Endothelial cell of hepatic sinusoid (primary cell): ENCODE measurements around the gene PRKAG2.

Source experiments
- in situ Hi-C: cut with HindIII; loops from 2 replicates; pipeline ENCODE4 v1.10.0; 2017; ENCODE audit warnings: low sequenced_read_pairs

The PRKAG2 gene

DNA sequence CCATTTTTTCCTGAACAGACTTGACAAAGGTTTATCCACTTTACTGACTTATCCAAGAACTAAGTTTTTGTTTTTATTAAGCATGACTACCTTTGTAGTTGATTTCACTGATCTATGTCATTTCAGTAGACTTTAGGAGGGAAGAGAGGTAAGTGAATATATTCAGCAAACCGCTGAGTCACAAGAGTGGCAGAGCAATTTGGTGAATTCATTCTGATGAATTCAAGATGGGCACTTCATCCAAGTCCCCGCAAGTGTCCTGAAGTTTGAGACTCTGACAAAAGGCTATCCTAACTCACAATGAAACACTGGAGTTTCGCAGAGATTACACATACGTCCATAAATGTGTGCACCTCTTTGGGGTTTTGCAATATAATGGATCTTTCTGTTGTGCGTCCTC lies 255.0 kb downstream of the PRKAG2 start:
- in situ Hi-C loops: loop anchor here (5.0 kb wide), 2 partner anchors 75 to 105 kb away; partner anchors contain the start of gene RHEB

DNA sequence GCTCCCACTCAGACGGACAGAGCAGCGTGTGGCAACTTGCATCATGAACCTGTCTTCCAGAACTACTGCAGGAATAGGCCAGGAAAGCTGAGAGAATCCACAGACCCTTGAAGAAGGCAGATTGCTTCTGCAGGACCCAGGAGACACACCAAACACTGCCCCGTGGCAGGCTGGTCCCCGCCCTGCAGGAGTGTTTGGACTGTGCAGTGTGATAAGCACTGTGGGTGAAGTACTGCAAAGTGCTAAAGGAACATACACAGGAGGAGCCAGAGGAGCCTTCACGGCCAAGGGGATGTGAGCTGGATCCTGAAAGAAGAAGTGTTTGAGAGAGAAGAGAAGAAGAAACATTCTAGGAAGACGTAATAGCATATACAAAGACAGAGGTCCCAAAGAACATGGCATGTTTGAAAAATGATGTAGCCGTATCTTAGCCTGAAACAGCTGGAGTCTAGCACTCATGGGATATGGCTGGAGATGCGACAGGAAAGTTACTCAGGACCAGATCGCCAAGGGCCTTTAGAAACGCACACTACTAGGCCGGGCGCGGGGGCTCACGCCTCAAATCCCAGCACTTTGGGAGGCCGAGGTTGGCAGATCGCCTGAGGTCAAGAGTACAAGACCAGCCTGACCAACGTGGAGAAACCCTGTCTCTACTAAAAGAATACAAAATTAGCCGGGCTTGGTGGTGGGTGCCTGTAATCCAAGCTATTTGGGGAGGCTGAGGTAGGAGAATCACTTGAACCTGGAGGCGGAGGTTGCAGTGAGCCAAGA lies 260.3 kb downstream of the PRKAG2 start:
- in situ Hi-C loops: no loop called here

DNA sequence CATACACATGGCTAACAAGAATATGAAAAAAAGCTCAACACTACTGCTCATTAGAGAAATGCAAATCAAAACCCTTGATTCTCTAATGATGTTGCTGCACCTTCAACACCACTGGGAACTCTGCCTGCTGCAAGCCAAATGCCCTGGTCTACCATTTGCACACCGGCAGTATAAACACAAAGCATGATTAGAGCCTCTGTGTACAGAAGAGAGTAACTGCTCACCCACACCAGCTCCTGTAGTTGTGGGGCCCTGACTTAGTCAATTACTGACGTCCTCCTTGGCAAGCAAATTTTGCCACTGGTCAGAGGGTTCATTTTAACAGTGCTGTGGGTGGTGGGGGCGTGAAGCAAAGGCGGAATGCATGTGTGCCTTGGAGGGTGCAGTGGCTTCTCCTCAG lies 261.1 kb downstream of the PRKAG2 start:
- in situ Hi-C loops: no loop called here

DNA sequence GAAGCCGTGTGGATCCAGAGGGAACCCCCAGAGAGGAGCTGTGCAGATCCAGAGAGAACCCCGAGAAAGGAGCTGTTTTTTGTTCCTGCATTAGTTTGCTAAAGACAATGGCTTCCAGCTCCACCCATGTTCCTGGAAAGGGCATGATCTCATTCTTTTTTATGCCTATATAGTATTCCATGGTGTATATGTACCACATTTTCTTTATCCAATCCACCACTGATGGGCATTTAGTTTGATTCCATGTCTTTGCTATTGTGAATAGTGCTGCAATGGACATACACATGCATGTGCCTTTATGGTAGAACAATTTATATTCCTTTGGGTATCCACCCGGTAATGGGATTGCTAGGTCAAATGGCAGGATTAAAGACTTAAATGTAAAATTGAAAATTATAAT lies 261.9 kb downstream of the PRKAG2 start:
- in situ Hi-C loops: no loop called here

DNA sequence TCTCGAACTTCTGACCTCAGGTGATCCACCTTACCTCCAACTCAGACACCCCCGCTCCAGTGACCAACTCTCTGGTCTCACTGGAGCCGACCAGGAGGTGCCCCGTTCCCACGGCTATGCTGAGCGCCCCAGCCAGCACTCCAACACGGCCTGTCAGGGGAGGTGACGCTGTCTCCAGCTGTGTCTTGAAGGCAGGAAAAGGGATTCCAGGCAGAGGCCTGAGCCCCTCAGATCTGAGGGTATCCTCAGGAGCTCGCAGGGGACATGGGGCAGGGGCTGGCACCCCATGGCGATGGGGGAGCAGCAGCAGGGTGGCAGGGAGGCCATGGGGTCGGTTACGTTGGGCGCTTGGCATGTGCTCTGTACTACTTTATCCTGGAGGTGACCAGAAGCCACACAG lies 262.9 kb downstream of the PRKAG2 start:
- in situ Hi-C loops: no loop called here

DNA sequence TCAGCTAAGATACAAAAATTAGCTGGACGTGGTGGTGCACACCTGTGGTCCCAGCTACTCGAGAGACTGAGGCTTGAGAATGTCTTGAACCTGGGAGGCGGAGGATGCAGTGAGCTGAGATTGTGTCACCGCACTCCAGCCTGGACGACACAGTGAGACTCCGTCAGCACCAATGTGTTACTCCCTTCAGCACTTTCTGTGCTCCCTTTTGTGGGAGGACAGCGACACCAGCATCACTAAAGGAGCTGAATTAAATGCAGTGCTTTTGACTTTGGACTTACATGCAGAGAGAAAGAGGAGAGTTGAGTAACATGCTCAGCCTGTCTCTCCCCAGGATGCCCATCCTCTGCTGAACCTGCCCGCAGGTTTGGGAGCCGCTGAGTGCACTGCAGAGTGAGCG lies 265.0 kb downstream of the PRKAG2 start:
- in situ Hi-C loops: no loop called here

DNA sequence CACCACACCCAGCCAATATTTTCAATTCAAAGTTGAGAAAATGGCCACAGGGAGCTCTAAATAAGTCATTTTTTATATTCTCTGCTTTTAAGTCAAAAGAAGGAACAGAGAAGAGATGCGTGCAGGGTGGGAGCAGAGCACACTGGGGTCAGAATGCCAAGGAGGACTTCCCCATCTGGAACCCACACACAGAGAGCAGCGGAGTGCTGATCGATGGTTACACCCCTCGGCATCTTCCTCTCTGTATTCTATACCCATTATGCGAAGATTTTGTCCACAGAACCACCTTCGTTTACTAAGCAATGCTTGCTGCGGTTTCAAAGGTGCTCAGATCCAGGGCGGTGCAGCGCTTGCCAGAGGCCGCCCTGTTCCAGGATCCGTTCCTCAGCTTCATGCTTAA lies 265.9 kb downstream of the PRKAG2 start:
- in situ Hi-C loops: no loop called here

DNA sequence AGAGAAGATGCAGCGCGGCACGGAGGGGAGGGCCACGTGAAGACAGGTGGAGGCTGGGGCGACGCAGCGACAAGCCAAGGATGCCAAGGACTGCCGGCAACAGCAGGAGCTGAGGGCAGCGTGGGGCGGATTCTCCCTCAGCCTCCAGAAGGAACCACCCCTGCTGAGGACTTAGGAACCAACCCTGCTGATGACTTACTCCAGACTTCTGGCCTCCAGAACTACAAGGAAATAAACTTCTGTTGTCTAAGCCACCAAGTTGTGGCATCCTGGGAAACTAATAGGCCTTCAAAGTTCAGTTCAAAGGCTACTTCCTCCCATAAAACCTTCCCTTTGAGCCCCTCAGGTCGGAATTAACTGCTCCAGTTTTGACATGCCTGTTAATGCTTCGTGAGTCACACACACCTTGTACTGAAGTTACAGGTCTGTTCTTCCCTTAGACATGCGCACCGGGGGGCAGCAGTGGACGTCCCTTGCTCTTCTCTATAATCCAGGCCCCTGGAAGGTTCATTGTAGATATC lies 268.8 kb downstream of the PRKAG2 start:
- in situ Hi-C loops: loop anchor here (5.0 kb wide), 1 partner anchor 74 kb away; no protein-coding TSS in a partner anchor

DNA sequence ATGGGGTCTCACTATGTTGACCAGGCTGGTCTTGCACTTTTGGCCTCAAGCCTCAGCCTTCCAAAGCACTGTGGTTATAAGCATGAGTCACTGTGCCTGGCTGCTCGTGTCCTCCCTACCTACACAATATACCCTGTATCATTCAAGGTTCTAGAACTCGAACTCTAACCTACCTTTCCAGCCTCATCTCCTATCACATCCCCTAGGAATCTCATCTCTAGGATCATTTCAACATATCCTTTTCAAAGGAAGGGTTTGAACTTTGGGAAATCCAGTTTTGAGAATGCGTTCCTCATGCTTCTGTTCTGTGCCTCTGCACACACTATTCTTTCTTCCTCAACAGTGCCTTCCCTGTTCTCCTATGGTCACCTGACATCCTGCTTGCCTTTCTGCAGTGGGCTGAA lies 269.4 kb downstream of the PRKAG2 start:
- in situ Hi-C loops: loop anchor here (5.0 kb wide), 1 partner anchor 75 kb away; no protein-coding TSS in a partner anchor

DNA sequence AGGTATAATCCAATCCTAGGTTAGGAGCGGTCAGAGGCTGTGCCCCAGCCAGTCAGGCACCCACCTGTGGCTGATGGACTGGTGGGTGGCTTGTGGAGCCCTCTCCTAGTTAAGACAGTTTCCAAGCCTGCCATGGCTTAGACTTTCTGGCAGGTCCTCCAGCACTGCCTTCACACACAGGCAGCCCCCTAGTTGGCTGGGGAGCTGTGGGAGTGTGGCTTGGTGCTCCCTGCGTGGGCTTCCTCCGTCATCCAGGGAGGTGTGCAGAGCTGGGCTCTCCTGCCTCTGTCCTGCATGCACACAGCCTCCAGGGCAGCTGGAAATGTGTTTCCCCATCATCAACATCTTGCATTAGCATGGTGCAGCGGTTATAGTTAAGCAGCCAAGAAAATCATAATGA lies 273.0 kb downstream of the PRKAG2 start:
- in situ Hi-C loops: no loop called here

DNA sequence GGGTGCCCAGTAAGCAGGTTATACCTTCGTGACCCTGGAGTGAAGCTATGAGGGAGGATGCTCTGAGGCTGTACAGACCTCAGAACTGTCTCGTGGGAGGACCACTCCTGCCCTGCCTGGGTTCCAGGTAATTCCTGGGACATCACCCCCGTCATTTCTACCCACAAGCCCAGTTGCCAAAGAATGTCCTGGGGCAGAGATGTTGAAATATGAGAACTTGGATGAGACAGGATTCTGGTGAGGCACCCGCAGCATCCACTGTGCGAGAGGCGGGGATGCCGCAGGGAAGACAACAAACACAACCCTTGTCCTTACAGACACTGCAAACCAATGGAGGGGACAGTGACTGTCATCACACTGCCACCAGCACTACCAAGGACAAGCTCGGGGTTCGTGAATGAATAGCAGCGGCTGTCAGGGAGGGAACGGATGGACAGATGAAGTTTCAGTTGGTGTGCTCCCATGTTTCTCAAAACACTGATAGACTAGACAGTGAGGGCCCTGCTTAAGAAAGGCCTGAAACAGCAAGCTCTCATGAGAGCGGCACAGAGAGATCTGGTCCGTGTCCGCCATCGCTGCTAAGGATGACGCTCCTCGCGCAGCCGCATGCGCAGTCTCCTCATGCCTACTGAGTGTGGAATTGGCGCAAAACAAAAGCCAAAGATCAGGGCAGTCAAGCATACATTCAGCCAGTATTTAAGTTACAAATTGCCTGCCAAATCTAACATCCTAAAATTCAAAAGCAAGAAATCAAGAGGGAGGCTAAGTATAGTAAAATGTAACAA lies 275.2 kb downstream of the PRKAG2 start:
- in situ Hi-C loops: no loop called here

DNA sequence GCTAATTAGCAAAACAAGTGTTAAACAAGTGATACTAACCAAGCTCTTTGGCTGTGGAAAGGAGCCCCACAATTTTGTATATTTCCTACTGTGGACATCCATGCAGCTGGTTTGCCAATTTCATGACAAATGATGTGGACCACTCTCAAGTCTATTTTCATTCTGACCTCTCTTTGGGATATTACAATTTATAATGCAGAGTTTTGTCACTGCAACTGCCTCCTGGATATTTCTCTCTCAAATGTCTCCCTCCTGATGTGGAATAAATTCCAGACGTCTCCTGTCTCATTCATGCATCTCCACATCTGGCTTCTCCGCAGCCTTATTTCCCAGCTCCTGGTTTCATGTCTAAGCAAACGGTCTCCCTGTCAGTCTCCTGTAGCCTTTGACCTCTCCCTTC lies 276.6 kb downstream of the PRKAG2 start:
- in situ Hi-C loops: no loop called here

DNA sequence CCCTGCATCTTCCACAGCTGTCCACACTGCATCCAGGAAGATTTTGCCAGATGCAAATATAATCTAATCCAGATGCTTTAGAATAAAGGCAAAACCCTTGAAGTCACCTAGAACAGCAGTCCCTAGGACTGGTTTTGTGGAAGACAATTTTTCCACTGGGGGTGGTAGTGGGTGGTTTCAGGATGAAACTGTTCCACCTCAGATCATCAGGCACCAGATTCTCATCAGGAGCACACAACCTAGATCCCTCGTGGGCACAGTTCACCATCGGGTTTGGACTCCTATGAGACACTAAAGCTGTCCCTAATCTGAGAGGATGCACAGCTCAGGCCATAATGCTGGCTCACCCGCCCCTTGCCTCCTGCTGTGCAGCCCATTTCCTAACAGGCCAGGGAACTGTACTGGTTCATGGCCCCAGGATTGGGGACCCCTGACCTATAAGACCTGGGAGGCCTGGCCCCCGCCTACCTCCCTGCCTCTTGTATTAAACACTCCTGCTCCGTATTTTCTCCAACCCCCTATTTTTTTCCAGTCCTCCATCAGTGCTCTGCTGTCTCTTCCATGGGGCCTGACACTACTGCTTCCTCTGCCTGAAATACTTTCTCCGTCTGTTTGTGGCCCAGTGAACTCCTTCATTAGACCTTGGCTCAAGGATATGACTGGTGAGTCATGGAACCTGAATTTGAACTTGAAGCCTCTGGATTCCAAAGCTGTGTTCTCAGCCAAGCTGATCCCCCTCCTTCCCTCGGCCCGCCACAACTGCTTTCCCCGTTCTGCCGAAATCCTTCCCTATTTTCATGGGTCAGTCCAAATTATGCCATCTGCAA lies 277.3 kb downstream of the PRKAG2 start:
- in situ Hi-C loops: no loop called here

DNA sequence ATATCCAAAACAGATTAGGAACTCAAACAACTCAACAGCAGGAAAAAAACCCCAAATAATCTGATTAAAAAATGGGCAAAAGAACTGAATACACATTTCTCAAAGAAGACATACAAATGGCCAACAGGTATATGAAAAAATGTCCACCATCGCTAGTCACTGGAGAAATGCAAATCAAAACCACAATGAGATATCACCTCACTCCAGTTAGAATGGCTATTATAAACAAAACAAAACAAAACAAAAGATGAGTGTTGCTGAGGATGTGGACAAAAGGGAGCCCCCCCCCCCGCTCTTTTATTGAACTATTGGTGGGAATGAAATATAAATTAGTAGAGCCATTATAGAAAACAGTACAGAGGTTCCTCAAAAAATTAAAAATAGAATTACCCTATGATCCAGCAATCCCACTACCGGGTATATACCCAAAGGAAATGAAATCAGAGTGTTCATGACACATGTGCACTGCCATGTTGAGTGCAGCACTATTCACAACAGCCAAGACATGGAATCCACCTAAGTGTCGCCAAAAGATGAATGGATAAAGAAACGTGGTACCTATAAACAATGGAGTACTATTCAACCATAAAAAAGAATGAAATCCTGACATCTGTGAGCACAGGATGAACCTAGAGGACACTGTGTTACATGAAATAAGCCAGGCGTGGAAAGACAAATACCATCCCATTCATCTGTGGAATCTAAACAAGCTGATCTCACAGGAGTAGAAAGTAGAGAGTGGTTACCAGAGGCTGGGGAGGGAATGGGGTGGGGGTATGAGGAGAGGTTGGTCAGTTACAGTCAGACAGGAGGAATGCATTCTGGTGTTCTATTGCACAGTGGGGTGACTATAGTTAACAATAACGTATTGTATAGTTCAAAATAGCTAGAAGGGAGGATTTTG lies 279.1 kb downstream of the PRKAG2 start:
- in situ Hi-C loops: no loop called here

DNA sequence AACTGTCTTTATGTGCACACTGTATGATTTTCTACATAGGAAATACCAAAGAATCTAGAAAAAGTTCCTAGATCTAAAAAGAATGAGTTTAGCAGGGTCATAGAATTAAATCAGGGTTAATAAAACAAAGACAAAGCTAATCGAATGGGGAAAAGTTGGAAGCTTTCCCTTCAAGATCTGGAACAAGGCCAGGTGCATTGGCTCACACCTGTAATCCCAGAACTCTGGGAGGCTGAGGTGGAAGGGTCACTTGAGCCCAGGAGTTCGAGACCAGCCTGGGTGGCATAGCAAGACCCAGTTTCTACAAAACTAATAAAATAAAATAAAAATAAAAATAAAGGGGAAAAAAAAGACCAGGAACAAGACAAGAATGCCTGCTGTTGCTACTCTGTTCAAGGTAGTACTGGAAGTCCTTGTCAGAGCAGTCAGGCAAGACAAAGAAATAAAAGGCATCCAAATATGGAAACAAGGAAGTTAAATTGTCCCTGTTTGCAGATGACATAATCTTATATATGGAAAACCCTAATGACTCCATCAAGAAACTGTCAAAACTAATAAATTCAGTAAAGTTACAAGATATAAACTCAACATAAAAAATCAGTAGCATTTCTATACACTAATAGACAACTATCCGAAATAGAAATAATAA lies 281.1 kb downstream of the PRKAG2 start:
- in situ Hi-C loops: no loop called here

DNA sequence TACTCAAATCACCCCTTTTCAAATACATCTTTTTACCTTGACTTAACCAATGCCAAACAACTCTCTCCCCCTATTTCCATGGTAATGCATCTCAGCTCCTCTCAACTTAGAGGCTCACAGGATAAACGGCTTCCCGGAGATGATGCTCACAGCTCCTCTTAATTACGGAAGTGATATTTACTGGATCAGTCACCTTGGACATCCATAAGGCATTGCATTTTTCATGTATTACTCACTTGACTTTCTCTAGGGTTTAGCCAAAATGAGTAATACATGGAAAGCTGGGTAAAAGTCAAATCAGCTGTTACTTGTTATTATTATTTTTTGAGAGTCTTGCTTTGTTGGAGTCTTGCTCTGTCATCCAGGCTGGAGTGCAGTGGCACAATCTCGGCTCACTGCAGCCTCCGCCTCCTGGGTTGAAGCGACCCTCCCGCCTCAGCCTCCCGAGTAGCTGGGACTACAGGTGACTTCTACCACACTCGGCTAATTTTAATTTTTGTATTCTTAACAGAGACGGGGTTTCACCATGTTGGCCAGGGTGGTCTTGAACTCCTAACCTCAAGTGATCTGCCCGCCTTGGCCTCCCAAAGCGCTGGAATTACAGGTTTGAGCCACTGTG lies 283.9 kb downstream of the PRKAG2 start:
- in situ Hi-C loops: no loop called here

DNA sequence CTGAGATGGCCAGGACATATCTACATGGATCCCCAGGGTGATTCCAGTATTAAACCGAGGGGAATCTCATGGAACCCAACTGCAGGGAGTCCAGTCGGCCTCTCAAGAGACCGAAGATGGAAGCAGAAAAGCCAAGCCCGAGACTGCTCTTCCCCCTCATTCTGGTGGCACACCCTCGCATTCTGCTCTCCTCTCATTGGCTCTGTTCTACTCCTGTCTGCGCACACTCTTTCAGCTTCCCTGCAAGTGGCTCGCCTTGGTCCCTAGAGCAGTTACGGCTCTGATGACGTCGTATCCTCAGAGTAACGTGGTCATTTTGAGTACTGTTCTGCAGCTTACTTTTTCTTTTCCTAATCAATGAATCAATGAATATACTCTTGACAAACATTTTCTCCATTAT lies 284.6 kb downstream of the PRKAG2 start:
- in situ Hi-C loops: no loop called here

DNA sequence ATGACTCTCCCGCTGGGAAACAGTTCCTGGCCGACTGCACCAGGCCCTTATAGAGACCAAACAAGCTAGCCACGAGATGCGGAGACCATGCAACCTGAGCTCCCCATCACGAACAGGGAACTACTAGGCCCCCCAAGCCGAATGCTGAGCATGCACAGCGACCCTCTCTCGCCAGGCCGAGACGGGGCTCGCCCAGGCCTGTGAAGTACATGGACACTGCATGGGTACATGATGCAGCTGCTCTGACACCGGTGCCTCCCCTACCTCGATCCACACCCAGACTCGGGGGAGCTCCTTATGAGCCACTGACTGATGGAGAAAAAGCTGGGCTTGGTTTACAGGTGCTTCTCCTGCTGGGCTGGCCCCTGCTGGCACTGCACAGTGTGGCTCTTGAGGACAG lies 285.0 kb downstream of the PRKAG2 start:
- in situ Hi-C loops: no loop called here
